ENCODE data around the gene ST6GAL1. TPM values are rescaled to one million over a fixed set of nuclear protein-coding genes. Genes with fewer than 3 reads are reported as not detected.
A peak's percentile ranks its signal among the peaks of the same experiment; 100 is the strongest.

The ST6GAL1 gene
- total and polyA plus RNA-seq, 10 of the 15 experiments (the other 5 are each of a cell fraction or from before 2014, with no cell fraction given): 74.2 to 248 (median 149) TPM

- BruUV-seq (replicated peaks): no TSS peak
- Histone ChIP-seq H3K4me3 (no peak overlapping the region; the same call in 1 of the 2 replicates), H3K9me3 (replicated peaks; ENCODE audit: control insufficient read depth, insufficient read depth, low read length) (no peaks in the 10 kb centered on the region), H3K36me3 (ENCODE audit: control insufficient read depth in 2 of 2, insufficient read depth in 2 of 2, low read length in 1 of 2) (peaks cover 0 to 6% of the 10 kb centered on the region in 2 experiments; a peak in 2 of 4 replicates), H3K4me2 (ENCODE audit: control insufficient read depth, insufficient read depth) (peak overlapping the region; percentile 81), H3K27ac (ENCODE audit: control insufficient read depth, insufficient read depth) (peak overlapping the region; percentile 82), H3K79me2 (ENCODE audit: control insufficient read depth, insufficient read depth, low read length) (peaks cover 19% of the 10 kb centered on the region), H2AFZ (ENCODE audit: control insufficient read depth, low read depth, low read length) (no peak overlapping the region; the same call in 1 of the 2 replicates), H3K27me3 (replicated peaks in 1 of 2; ENCODE audit: control insufficient read depth in 2 of 2, insufficient read depth in 2 of 2, low read length in 1 of 2) (no peaks in the 10 kb centered on the region), H4K20me1 (ENCODE audit: control insufficient read depth, insufficient read depth) (no peaks in the 10 kb centered on the region), H3K4me1 (ENCODE audit: control insufficient read depth, insufficient read depth, low read length) (peaks cover 43% of the 10 kb centered on the region), H3K9ac (ENCODE audit: control insufficient read depth, insufficient read depth, low read length) (no peak overlapping the region)
- peak; percentile 85 for FAIRE-seq
- peak; percentile 38 for ATAC-seq
- ChIA-PET RAD21 (ENCODE audit: unreplicated experiment) (interaction anchor here (0.6 to 1.6 kb wide), 10 partner anchors 10 to 165 kb away, joined by 3 to 7 read pairs (median 4); no protein-coding TSS in a partner anchor), CTCF (interaction anchor here (0.6 to 1.3 kb wide), 6 partner anchors 27 to 126 kb away, joined by 3 to 5 read pairs (median 3); no protein-coding TSS in a partner anchor), POLR2A (interaction anchor here (0.9 to 1.3 kb wide), 2 partner anchors 15 to 25 kb away, joined by 3 to 12 read pairs; no protein-coding TSS in a partner anchor), SMC1A (ENCODE audit: uncharacterized antibody, unreplicated experiment) (interaction anchor here (0.7 to 5.6 kb wide), 11 partner anchors 8 to 188 kb away, joined by 3 to 42 read pairs (median 4); no protein-coding TSS in a partner anchor)
- 42% methylated on average over 13 of the region's 14 CpGs for WGBS (ENCODE audit: insufficient coverage, insufficient replicate concordance, low lambda C conversion rate, missing lambda C conversion rate)
- in situ Hi-C loops (cut with MboI) (no loop called here), intact Hi-C loops (cut with micrococcal nuclease; ENCODE audit: unreplicated experiment) (loop anchor here (5.0 kb wide), 2 partner anchors 41 to 54 kb away; partner anchors contain the start of gene ST6GAL1)
- DNase-seq (ENCODE audit: low read depth, low spot score): peak; percentile 56
- TF ChIP-seq CREM (IDR thresholded peaks at IDR 0.05; ENCODE audit: low read depth) (no peak), NFXL1 (IDR thresholded peaks at IDR 0.05; ENCODE audit: borderline replicate concordance) (no peak), POU2F2 (IDR thresholded peaks at IDR 0.05; ENCODE audit: borderline replicate concordance, low read depth, low read length) (no peak), CHD1 (IDR thresholded peaks at IDR 0.05; ENCODE audit: low read depth, low read length) (no peak), RUNX3 (IDR thresholded peaks at IDR 0.05; ENCODE audit: low read length) (peak; percentile 42), ETV6 (conservative IDR thresholded peaks at IDR 0.05 in 1 of 2, IDR thresholded peaks at IDR 0.05 in 1 of 2; ENCODE audit: borderline replicate concordance in 1 of 2, low read depth in 1 of 2) (peak in 1 of 2 experiments; percentile 43; a peak in 1 of 4 replicates), ATF7 (IDR thresholded peaks at IDR 0.05; ENCODE audit: low read depth) (no peak), CHD4 (IDR thresholded peaks at IDR 0.05) (no peak), IKZF1 (conservative IDR thresholded peaks at IDR 0.05) (peak; percentile 48), RFX5 (IDR thresholded peaks at IDR 0.05; ENCODE audit: low read depth, low read length) (no peak), ZBED1 (IDR thresholded peaks at IDR 0.05; ENCODE audit: borderline replicate concordance) (peak; percentile 29; the same call in 1 of the 2 replicates), PAX8 (IDR thresholded peaks at IDR 0.05) (no peak), MEF2B (IDR thresholded peaks at IDR 0.05; ENCODE audit: partially characterized antibody, poor library complexity, severe bottlenecking) (peak; percentile 18), POLR2A (IDR thresholded peaks at IDR 0.05; ENCODE audit: low read depth, low read length) (no peak), CBFB (IDR thresholded peaks at IDR 0.05; ENCODE audit: low read depth) (no peak), BCL11A (IDR thresholded peaks at IDR 0.05; ENCODE audit: low read depth, low read length) (peak; percentile 13; the same call in 1 of the 2 replicates), FOXM1 (IDR thresholded peaks at IDR 0.05; ENCODE audit: low read depth, low read length) (peak; percentile 33; the same call in 1 of the 2 replicates), NFIC (IDR thresholded peaks at IDR 0.05; ENCODE audit: low read depth, low read length) (peak; percentile 24; the same call in 1 of the 2 replicates)
- TF ChIP-seq, protein P1, sequence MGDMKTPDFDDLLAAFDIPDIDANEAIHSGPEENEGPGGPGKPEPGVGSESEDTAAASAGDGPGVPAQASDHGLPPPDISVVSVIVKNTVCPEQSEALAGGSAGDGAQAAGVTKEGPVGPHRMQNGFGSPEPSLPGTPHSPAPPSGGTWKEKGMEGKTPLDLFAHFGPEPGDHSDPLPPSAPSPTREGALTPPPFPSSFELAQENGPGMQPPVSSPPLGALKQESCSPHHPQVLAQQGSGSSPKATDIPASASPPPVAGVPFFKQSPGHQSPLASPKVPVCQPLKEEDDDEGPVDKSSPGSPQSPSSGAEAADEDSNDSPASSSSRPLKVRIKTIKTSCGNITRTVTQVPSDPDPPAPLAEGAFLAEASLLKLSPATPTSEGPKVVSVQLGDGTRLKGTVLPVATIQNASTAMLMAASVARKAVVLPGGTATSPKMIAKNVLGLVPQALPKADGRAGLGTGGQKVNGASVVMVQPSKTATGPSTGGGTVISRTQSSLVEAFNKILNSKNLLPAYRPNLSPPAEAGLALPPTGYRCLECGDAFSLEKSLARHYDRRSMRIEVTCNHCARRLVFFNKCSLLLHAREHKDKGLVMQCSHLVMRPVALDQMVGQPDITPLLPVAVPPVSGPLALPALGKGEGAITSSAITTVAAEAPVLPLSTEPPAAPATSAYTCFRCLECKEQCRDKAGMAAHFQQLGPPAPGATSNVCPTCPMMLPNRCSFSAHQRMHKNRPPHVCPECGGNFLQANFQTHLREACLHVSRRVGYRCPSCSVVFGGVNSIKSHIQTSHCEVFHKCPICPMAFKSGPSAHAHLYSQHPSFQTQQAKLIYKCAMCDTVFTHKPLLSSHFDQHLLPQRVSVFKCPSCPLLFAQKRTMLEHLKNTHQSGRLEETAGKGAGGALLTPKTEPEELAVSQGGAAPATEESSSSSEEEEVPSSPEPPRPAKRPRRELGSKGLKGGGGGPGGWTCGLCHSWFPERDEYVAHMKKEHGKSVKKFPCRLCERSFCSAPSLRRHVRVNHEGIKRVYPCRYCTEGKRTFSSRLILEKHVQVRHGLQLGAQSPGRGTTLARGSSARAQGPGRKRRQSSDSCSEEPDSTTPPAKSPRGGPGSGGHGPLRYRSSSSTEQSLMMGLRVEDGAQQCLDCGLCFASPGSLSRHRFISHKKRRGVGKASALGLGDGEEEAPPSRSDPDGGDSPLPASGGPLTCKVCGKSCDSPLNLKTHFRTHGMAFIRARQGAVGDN (IDR thresholded peaks at IDR 0.05): peak; percentile 15; the same call in 1 of the 2 replicates
- TF ChIP-seq, protein P2, sequence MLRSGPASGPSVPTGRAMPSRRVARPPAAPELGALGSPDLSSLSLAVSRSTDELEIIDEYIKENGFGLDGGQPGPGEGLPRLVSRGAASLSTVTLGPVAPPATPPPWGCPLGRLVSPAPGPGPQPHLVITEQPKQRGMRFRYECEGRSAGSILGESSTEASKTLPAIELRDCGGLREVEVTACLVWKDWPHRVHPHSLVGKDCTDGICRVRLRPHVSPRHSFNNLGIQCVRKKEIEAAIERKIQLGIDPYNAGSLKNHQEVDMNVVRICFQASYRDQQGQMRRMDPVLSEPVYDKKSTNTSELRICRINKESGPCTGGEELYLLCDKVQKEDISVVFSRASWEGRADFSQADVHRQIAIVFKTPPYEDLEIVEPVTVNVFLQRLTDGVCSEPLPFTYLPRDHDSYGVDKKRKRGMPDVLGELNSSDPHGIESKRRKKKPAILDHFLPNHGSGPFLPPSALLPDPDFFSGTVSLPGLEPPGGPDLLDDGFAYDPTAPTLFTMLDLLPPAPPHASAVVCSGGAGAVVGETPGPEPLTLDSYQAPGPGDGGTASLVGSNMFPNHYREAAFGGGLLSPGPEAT (IDR thresholded peaks at IDR 0.05; ENCODE audit: low read depth): peak; percentile 35; the same call in 1 of the 2 replicates
Measured at GRCh38 chr3:186985661-186986364, 55.5 kb downstream of the ST6GAL1 start.

All from GM12878 (cell line).